A549 (cell line): ENCODE measurements around the gene SYNC.

Experiments used
- CTCF ChIP-seq: fragments of >200 bp; sonication (Bioruptor Twin); formaldehyde crosslinking; IDR thresholded peaks from 3 replicates; pipeline ENCODE4 v1.5.1; 2016
- ELK1 ChIP-seq: fragments of 150-350 bp; IDR thresholded peaks from 2 replicates; pipeline ENCODE4 v1.6.1; 2014; ENCODE audit warnings: low read depth, mild to moderate bottlenecking, low read length
- POLR2A ChIP-seq: IDR thresholded peaks from 2 replicates; pipeline ENCODE4 v1.6.1; 2012; ENCODE audit warnings: mild to moderate bottlenecking, low read length
- ZNF302 ChIP-seq: fragments of 250-450 bp; sonication (Bioruptor Pico); IDR thresholded peaks from 2 replicates; pipeline ENCODE4 v1.9.0; 2021; ENCODE audit warnings: inconsistent platforms, mild to moderate bottlenecking, moderate library complexity

GRCh38 chr1:32684167-32684811, 18.3 kb downstream of the SYNC start:
- TF ChIP-seq ELK1 (no peak), CTCF (no peak), POLR2A (no peak), ZNF302 (CRISPR knock-in tag) (no peak)
